Glutamatergic neuron (in vitro differentiated cells): ENCODE measurements around the gene CHST15. TPM values are rescaled to one million over a fixed set of nuclear protein-coding genes. Genes with fewer than 3 reads are reported as not detected.

Experiments
- DNase-seq: peaks from one replicate; pipeline ENCODE4 v3.0.0; 2022
- H3K27ac Mint-ChIP-seq: one replicate; pipeline ENCODE4 v1.8.0; 2020; ENCODE audit warnings: mild to moderate bottlenecking, mixed read lengths, inconsistent platforms; ENCODE audit not compliant: unreplicated experiment
- H3K27me3 Mint-ChIP-seq: one replicate; pipeline ENCODE4 v1.8.0; 2020; ENCODE audit warnings: mild to moderate bottlenecking, moderate library complexity, mixed read lengths, inconsistent platforms; ENCODE audit not compliant: unreplicated experiment
- H3K36me3 Mint-ChIP-seq: one replicate; pipeline ENCODE4 v1.8.0; 2020; ENCODE audit warnings: mild to moderate bottlenecking, mixed read lengths, inconsistent platforms; ENCODE audit not compliant: unreplicated experiment
- H3K4me1 Mint-ChIP-seq: one replicate; pipeline ENCODE4 v1.8.0; 2020; ENCODE audit warnings: mild to moderate bottlenecking, low read depth, mixed read lengths, inconsistent platforms; ENCODE audit not compliant: unreplicated experiment
- H3K4me3 Mint-ChIP-seq: one replicate; pipeline ENCODE4 v1.8.0; 2020; ENCODE audit warnings: mild to moderate bottlenecking, mixed read lengths, inconsistent platforms; ENCODE audit not compliant: unreplicated experiment
- H3K9me3 Mint-ChIP-seq: one replicate; pipeline ENCODE4 v1.8.0; 2020; ENCODE audit warnings: mild to moderate bottlenecking, moderate library complexity, mixed read lengths, inconsistent platforms; ENCODE audit not compliant: unreplicated experiment
- CTCF ChIP-seq: fragments of 200-600 bp; sonication (generic); IDR thresholded peaks from one replicate; pipeline ENCODE4 v1.5.0; 2021; ENCODE audit not compliant: partially characterized antibody, unreplicated experiment
- total RNA-seq: library from RNA; stranded (reverse); fragmentation: NEBNext Ultra II Directional; extraction: Animal tissue kit (Norgen Biotek cat#: 25700); gene quantifications from one replicate; pipeline ENCODE4 v1.2.1, GENCODE V29; 2021; ENCODE audit not compliant: unreplicated experiment

Gene CHST15
- total RNA-seq, 1 donor from 2014 or later, result 2.4 TPM

DNA sequence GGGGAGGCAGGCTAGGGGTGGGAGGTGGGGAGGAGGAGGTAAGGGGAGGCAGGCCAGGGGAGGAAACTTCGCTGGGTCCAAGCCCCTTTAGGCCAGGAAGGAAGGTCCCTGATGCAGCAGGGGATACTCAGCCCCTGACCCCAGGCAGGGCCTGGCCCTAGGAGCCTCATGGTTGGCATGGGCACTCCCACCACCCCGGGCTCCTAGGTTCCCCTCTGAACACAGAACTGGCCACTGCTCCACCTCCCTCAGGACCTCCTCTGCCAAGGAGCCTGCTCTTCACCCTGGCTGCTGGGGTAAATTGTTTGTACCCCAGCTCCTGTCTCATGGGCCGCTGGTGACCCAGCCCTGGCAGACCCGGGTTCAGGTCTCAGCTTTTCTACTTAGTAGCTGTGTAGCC lies 25.8 kb upstream of the CHST15 start:
- TF ChIP-seq CTCF, result no peak
- Mint-ChIP-seq H3K27ac (no peak overlapping the region), H3K9me3 (peaks cover 2% of the 10 kb centered on the region), H3K4me3 (no peak overlapping the region), H3K27me3 (peaks cover 6% of the 10 kb centered on the region), H3K36me3 (no peaks in the 10 kb centered on the region), H3K4me1 (no peaks in the 10 kb centered on the region)
- no peak for DNase-seq

DNA sequence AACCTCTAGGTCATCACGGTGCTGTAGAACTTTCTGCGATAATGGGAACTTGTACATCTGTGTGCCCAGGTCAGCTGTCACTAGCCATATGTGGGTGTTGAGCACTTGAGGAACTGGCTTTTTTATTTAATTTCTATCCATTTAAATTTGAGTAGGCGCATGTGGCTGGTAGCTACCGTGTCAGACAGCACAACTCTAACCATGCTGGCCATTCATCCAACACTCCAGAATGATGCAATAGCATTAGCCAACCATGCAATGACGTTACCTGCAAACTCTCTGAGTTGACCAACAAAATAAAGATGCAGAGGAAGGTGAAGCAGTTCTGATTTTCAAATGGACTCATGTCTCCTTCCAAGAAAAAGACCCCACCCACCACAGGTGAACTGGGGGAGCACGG lies 24.4 kb upstream of the CHST15 start:
- Mint-ChIP-seq H3K4me3 (no peak overlapping the region), H3K9me3 (peaks cover 2% of the 10 kb centered on the region)

GRCh38 chr10:124117511-124117785 lies 24.1 kb upstream of the CHST15 start:
- Mint-ChIP-seq H3K4me1 (no peaks in the 10 kb centered on the region), H3K27ac (no peak overlapping the region)

More for the DNA sequence above, 24.4 kb upstream of the CHST15 start:
- TF ChIP-seq CTCF, result no peak
- H3K27ac Mint-ChIP-seq, result no peak overlapping the region
- H3K27me3 Mint-ChIP-seq, result peaks cover 8% of the 10 kb centered on the region
- H3K4me1 Mint-ChIP-seq, result no peaks in the 10 kb centered on the region
- no peaks in the 10 kb centered on the region for H3K36me3 Mint-ChIP-seq
- DNase-seq, result no peak

DNA sequence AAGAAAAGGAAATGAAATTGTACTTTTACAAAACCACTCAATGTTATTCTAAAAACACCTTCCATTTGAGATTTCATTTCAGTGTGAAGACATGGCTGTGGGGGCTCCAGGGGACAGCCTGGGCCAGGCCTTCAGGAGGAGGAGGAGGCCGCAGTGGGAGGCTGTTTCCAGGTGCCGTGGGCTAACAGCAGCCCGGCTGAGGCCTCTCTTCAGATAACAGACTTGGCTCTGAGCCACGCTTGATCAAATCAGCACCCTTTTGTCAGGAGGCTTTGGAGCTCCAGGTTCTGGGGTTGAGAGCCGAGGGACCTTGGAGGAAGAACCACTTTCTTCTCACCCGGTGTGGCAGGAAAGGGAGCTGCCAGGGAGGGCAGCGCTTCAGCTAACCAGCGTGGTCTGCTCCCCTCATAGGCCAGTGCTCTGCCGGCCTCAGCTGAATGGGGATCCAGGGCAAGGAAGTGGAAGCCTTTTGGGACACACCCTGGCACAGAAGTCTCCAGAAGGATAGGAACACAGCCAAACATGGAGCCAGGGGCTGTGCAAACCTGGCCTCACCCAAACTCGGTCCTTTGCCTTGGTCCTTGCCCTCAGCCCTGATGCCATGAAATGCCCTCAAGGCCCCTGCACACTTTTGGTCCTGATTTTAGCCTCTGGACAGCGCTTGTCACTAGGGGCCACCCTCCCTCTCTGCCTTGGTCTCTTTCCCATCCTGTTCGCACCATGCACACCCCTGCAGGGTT lies 23.5 kb upstream of the CHST15 start:
- no peak for TF ChIP-seq CTCF
- Mint-ChIP-seq H3K9me3 (peaks cover 2% of the 10 kb centered on the region), H3K4me3 (no peak overlapping the region), H3K27me3 (peaks cover 6% of the 10 kb centered on the region), H3K36me3 (no peaks in the 10 kb centered on the region), H3K4me1 (no peaks in the 10 kb centered on the region), H3K27ac (no peak overlapping the region)
- DNase-seq, result no peak

More at GRCh38 chr10:124117511-124117785, 24.1 kb upstream of the CHST15 start:
- Mint-ChIP-seq H3K36me3 (no peaks in the 10 kb centered on the region), H3K27me3 (peaks cover 6% of the 10 kb centered on the region), H3K4me3 (no peak overlapping the region), H3K9me3 (peaks cover 2% of the 10 kb centered on the region)
- no peak for TF ChIP-seq CTCF
- no peak for DNase-seq

GRCh38 chr10:124114696-124115095 lies 21.3 kb upstream of the CHST15 start:
- no peaks in the 10 kb centered on the region for H3K36me3 Mint-ChIP-seq
- H3K27me3 Mint-ChIP-seq, result peaks cover 9% of the 10 kb centered on the region
- H3K4me1 Mint-ChIP-seq, result no peaks in the 10 kb centered on the region
- H3K9me3 Mint-ChIP-seq, result peaks cover 2% of the 10 kb centered on the region
- no peak for TF ChIP-seq CTCF
- DNase-seq, result no peak
- no peak overlapping the region for H3K27ac Mint-ChIP-seq
- H3K4me3 Mint-ChIP-seq, result no peak overlapping the region
